CD4-positive, alpha-beta T cell treated with Interleukin-4 for 1 hour (primary cell): ENCODE measurements around the gene E2F1.
A peak's percentile ranks its signal among the peaks of the same experiment; 100 is the strongest.

ENCODE experiments used
- DNase-seq, 2 donors: peaks; one replicate each; pipeline ENCODE4 v3.0.0-alpha.2; 2020 to 2022

E2F1 gene

DNA sequence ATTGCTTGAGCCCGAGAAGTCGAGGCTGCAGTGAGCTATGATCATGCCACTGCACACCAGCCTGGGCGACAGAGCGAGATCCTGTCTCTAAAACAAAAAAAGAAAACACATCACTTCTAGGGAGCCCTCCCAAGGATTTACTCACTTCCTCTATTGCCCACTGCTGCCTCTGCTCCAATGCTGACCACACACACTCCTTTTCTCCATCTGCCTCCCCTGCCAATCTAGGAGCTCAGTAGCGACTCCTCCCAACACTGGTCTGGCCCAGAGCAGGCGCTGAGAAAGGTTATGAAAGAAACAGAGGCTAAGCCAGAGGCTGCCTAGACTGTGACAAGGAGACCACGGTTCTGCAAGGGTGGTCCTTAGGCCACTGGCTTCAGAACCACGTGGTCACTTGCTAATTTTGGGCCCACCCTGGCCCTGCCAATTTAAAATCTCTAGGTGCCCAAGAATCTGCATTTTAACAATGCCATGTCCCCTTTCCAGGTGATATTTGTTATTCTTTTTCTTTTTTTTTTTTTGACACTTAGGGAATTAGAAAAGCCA lies 1.3 kb upstream of the E2F1 start:
- DNase-seq: peak in 1 of 2 donors; percentile 25

- DNase-seq: no peak
These were observed 790 bp upstream of the E2F1 start for GRCh38 chr20:33686984-33687366.

DNA sequence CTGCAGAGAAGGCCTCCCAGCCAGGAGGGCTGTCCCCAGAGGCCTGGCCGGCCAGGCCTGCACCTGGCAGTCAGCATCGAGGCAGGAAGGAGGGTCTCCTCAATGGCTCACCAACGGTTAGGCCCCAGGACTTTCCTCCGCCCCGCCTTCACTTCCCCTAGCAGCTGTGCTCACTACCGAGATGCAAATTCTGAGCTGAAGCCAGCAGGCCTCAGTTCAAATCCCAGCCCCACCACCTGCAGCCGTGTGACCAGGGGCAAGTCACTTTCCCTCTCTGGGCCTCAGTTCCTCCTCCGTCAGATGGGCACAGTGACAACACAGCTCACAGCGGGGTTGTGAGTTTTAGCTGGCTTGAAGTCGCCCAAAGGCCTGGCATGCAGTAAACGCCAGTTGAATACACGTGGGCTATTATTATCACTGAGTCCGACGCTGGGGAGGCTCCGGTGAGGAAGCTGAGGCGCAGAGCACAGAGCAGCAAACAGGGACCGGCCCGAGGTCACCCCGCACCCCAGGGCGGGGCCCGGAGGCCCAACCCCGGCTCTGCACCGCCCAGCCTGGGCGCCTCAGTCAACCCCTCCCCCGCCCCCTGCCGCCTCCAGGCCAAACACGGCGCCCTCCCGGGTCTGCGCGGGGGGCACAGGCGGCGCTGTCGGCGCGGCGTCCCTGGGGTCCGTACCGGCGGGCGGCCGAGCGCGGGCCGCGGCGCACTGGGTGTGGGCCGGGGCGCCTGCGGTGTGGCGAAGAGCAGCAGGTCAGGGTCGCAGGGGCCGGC lies 671 bp downstream of the E2F1 start:
- DNase-seq: peak; percentile 36 to 43

DNA sequence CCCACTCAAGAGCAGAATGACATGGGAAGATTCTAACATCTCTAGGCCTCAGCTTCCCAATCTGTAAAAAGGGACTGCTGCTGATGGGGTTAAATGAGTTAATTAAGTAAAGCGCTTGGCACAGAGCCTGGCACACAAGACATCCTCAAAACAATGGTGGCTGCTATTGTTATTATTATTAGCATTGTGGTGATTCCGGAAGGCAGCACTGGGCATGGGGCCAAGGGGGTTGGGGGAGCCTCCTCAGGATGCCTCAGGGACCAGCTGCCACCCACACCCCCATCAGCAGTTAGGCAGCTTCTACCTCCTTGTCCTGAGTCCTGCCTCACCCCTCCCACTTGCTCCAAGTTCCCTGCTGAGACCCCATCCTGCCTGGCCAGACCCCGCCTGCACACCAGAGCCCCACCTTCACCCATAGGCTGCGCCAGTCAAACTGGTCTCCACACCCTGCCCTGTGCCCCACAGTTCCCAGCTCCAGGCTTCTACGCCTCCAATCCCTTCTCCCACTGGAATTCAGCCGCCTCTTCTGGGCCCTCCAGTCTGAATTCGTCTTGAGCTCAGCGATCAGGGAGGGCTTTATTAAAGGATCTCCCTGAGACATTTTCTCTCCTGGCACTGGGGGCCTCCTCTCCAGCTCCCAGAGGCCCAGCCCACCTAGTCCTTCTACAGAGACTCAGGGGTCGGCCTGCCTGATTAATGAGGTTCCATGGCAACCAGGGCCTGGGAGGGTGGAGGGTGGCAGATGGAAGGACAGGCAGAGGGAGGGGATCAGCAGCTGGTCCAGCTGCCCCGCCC lies 1.5 kb downstream of the E2F1 start:
- DNase-seq: no peak

- DNase-seq: no peak
These were observed 4.3 kb downstream of the E2F1 start for GRCh38 chr20:33681728-33682353.

- DNase-seq: no peak
These were observed 4.9 kb downstream of the E2F1 start for GRCh38 chr20:33681288-33681687.

- no peak for DNase-seq
These were observed 5.5 kb downstream of the E2F1 start for GRCh38 chr20:33680686-33681085.

DNA sequence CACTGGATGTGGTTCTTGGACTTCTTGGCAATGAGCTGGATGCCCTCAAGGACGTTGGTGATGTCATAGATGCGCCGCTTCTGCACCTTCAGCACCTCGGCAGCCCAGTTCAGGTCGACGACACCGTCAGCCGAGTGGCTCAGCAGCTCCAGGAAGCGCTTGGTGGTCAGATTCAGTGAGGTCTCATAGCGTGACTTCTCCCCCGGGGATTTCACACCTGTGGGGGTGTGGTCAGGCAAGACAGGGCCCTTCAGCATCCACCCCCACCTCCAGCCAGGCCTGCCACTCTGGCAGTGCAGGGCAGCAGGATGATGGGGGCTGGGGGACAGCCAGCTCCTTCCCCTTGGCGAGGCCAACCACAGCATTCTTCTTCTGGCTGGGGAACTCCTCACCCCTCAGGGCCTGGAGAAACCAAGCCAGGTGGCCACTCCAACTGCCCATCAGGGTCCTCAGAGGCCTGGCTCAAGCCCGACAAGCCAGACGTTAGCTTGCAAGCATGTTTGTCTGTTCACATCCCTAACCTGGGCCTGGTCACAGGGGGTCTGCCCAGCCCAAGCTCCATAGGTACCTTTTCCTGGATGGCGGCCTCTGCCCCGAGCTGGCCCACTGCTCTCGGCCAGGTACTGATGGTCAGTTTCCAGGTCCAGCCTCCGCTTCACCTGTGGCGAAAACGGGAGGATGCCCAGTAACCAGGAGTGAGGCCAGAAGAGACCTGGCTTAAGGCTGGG lies 6.3 kb downstream of the E2F1 start:
- DNase-seq: peak; percentile 66 to 73

DNA sequence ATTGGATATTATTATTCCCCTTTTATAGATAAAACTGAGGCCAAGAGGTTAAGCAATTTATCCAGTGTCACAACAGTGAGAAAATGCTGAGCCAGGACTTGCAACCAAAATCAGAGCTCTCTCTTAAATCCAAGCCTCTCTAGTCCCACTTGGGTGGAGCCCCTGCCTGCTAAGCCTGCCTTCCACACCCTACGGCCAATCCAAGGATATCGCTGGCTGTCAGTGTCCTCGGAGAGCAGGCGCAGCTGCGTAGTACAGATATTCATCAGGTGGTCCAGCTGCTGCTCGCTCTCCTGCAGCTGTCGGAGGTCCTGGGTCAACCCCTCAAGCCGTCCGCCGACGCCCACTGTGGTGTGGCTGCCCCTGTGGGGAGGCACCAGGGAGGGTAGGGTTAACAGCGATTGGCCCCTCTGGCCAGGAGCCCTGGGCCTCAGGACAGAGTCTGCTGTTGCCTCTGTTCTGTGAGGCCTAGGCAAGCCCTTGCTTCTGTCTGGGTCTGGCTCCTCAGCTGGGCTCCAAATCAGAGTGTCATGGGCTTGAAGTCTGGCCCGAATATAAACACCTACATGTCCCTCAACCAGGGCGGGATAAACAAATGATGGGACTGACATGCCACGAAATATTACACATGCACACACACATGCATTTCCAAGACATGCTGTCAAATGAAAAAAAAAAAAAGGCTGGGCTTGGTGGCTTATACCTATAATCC lies 8.0 kb downstream of the E2F1 start:
- DNase-seq: no peak

DNA sequence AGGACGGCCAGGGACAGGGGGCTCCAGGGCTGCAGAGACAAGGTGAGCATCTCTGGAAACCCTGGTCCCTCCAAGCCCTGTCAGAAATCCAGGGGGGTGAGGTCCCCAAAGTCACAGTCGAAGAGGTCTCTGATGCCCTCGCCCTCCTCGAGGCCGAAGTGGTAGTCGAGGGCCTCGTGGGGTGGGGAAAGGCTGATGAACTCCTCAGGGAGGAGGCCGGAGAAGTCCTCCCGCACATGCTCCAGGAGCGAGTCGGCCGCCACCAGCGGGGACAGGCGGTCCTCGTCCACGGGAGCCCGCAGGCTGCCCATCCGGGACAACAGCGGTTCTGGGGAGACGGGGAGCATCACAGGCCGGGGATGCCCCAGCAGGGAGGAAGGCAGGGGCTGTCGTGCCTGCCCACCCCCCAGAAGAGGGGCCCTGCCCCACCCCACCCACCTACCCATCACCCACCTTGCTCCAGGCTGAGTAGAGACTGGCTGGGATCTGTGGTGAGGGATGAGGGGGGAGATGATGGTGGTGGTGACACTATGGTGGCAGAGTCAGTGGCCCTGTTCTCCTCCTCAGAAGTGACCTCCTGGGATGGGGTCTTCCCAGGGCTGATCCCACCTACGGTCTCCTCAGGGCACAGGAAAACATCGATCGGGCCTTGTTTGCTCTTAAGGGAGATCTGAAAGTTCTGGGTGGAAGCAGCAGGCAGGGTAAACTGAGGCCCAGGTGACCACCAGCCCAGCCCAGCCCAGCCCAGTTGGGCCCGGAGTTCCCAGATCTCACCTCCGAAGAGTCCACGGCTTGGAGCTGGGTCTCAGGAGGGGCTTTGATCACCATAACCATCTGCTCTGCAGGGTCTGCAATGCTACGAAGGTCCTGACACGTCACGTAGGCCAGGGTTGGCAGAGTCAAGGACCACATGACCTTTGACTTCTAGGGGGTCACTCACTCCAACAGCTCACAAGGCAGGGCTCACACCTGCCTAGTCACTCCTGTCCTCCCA lies 9.2 kb downstream of the E2F1 start:
- no peak for DNase-seq

DNA sequence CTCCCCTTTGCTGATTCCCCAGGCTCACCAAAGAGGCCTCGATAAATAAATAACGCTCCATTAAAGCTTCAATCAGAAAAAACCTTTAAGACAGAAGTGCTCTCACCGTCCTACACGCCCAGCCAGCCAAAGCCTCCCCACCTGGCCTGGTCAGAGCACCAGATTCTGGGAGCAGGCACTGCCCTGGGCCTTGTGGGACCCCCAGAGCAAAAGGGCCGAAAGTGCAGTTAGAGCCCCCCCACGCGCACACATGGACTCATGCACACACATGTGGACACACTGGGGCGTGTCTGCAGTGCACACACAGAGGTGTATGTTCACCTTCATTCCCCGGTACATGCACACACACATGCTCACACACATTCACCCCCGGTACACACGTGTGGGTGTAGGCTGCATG lies 10.1 kb downstream of the E2F1 start:
- no peak for DNase-seq

DNA sequence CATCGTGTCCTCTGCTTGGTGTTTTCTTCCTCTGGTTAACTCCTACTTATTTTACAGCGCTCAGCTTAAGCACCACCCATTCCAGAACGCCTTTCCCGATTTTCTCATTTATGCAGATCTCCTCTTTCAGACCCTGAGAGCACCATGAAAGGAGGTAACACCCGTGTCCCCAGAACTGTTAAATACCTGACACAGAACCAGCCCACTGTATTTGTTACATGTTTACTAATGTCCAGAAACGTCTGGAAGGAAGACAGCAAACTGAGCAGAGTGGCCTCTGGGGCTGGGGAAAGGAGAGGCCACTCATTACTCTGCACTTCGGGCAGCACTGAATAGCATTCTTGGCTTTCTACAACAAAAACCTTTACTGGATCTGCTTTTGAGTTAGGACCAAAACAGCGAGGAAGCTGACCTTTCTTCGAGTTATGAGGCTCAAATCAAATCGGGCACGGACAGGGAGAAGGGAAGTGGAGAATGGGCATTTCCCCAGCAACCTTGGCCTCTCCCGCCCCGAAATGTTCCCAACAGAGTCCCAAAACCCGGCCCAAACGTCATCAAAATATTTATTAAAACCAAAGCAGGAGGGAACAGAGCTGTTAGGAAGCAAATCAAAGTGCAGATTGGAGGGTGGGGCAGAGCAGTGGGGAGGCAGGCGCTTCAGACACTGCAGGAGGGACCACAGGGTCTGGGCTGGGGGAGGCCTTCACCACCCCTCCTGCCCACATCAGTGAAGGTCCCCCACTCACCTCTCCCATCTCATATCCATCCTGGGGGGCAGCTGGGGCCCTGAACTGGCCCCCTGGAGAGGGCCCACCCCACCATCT lies 10.8 kb downstream of the E2F1 start:
- no peak for DNase-seq

DNA sequence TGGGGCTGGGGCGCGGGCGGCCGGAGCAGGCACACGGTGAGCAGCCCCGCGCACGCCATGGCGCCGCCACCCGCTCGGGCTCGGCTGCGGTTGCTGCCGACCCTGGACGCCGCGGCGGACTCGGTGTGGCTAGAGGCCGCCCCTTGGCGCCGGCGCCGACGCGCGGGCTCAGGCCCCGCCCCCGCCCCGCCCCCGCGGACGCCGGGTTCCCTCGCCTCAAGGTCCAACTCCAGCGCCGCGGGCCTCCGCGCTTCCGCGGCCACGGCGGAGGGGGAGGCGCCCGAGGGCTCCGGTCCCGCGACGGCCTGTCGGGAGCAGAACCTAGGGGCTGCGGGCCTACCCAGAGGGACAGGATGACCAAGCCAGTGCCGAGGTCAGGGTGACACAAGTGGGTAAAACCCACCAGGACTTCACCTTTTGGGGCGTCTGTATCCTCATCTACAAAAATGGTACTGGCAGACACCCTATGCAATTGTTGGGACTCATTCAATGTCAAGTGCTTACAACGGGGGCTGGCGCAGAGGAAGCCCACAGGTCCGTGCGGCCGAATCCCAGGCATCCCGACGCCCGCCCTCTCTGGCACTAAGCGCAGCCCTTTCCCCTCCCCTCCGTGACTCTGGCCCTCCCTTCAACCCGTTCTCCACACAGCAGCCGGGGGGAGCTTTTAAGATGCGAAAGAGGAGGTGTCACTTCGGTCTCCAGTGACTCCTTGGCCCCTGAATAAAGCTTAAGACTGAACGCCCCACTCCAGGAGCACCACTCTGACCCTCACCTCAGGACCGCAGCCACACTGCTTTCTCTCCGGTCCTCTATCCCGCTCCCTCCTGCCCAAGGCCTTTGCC lies 11.7 kb downstream of the E2F1 start, which contains the start of gene NECAB3:
Gene NECAB3, minus strand, starts transcription at position 135 of the 842 bp plus-strand sequence. Its CDS starts 76 bp downstream, at position 59.
- DNase-seq: peak; percentile 62 to 70

DNA sequence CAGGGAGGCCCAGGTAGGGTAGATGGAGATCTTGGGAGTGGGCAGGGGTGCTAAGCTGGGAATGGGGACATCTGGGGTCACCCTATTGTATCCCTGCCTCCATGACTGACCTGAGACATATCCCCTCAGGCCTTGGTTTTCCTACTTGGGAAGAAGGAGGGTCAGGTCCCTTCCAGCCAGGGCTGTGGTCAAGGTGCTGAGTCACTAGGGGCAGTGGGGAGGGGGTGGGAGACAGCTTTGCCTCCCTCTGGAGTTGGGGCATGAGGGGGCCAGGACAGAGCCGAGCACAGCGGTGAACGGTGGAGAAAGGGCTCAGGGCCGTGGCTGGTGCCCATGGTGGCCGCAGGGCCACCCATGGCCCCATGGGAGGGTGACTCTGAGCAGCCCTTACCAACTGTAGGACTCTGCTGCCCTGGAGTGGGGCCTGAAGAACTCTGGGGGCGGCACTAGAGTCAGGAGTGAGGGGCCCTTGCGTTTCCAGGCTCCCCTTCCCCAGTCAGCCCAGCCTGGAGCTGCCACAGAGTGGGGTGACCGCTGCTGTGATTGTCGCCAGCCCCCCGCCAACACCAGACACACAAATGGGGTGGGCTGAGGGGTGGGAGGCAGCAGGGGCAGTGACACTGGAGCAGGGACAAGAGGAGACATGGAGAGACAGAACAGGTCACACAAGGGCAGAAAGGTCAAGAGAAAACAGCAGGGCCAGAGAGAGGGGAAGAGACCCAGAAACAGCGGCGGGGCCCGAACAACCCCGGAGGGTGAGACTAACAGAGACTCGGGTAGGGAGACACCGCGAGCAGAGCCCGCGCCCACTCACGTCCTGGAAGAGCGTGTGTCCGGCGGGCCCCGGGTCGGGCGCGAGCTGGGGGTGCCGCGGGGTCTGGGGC lies 12.5 kb downstream of the E2F1 start:
- DNase-seq: no peak

- no peak for DNase-seq
These were observed 13.1 kb downstream of the E2F1 start for GRCh38 chr20:33673114-33673409.

DNA sequence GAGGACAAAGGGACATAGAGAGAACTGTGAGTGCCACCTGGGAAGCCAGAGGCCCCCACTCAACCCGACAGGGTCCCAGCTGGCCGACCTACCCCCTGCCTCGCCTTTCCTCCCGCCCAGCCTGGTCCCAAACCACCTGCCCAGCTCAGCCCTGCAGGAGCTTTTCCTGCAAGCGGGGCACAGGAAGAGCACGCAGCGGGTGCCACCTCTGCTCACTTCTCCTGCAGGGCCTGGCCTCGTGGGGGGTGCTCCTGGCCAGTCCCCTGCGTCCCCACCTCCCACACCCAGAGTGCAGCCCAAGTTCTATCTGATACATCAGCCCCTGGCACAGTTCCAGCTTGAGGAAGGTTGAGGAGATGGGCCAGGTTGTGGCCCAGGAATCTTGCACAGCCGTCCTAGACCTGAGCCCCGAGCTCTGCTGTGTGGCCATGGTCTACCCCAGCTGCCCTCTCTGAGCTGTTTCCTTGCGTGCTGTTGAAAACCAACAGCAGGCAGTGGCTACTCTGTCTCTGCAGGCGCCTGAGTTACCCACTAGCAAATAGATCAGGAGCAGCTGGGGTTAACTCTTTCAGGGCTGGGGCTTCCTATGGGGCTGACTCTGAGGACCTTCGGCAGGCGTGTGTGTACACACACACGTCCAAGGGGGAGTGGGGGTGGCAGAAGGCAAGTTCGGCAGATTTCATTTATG lies 13.6 kb downstream of the E2F1 start:
- no peak for DNase-seq

DNA sequence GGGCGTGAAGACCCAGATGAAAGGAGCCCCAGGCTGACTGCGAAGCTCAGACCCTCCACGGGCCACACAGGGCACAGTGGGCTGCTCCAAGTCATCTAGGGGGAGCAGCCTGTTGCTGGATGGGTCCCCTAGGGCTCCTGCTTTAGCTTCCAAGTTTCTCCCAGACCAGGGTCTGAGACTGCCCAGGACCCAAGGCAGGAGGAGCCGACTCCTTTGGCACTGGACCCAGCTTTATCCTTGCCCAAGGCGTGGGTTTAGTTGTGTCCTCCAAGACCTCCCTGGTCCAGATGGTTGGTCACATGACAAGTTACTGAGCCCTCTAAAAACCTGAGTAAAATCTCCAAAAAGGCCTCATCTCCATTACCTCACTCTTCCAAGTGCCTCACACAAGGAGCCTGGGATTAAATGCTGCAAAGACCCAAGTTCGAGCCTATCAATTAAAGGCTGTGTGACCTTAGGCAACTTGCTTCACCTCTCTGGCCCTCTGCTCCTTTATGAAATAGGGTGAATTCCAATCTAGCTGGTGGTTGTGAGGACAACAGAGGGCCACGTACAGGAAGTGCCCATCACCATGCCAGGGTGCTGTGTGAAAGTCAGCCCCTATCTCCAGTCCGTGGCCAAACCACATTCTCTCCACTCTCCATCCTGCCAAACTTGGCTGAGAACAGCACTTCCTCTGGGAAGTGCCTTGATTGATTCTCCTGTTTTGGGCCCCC lies 14.5 kb downstream of the E2F1 start:
- DNase-seq: no peak
